Measurements from ENCODE around the gene EGLN1.

- TF ChIP-seq CTCF (IDR thresholded peaks at IDR 0.05) (no peak), REST (IDR thresholded peaks at IDR 0.05; ENCODE audit: insufficient read depth in 1 of 2, low read depth in 2 of 2, low read length in 1 of 2) (no peak)
These were observed 36.7 kb downstream of the EGLN1 start for GRCh38 chr1:231385416-231385748.
